H4 (cell line): Measurements from ENCODE around the gene DNAJB5. TPM values are rescaled to one million over a fixed set of nuclear protein-coding genes. Genes with fewer than 3 reads are reported as not detected.
"Not testable (repeated sequence)": the region's sequence is repeated elsewhere in the genome, so short reads cannot be mapped to it uniquely, and the experiment has no call there.

Source experiments
- DNase-seq: peaks from one replicate; pipeline ENCODE4 v3.0.0-alpha.2; 2015; ENCODE audit warnings: low spot score
- total RNA-seq: library from RNA; depleted of rRNA; stranded (reverse); fragments of >200 nt; shearing (Covaris generic); gene quantifications from 2 replicates; pipeline ENCODE4 v1.2.3, GENCODE V29; 2014; rRNA removed

The DNAJB5 gene
- total RNA-seq, result 7.2 and 9.2 TPM in 2 replicates

GRCh38 chr9:34989003-34989945, at the start of gene DNAJB5:
Gene DNAJB5 (plus strand): TSS chr9:34989745. CDS start chr9:34990631, 886 bp downstream.
- peak; percentile 100 for DNase-seq

GRCh38 chr9:34939989-34940388, 49.6 kb upstream of the DNAJB5 start:
- not testable (repeated sequence) for DNase-seq

DNA sequence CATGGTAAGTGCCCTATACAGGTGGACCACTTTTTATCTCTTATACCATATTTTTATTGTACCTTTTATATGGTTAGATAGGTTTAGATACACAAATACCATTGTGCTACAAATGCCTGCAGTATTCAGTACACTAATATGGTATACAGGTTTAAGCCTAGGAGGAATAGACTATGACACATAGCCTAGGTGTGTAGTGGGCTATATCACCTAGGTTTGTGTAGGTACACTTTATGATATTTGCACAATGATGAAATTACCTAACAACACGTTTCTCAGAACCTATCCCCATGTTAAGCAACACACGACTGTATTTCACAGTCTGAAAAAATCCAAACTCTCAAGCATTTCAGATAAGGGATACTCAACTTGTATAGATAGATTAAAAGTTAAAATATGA, 41.1 kb upstream of the DNAJB5 start:
- no peak for DNase-seq

- no peak for DNase-seq
Observed at GRCh38 chr9:34954225-34954624, 35.3 kb upstream of the DNAJB5 start.

DNA sequence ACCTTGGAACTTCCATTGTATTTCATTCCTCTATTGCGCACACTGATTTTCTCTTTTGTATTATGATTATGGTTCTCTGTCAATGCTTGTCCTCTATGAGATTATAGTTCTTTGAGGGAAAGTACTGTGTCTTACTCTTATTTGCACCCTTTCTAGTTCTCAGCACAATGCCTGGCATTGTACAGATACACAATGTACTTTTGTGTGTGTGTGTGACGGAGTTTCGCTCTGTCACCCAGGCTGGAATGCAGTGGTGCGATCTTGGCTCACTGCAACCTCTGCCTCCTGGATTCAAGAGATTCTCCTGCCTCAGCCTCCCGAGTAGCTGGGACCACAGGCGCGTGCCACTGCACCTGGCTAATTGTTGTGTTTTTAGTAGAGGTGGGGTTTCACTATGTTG, 33.5 kb upstream of the DNAJB5 start:
- not testable (repeated sequence) for DNase-seq

- DNase-seq, result no peak
Observed at GRCh38 chr9:34956648-34957047, 32.9 kb upstream of the DNAJB5 start.

GRCh38 chr9:34957492-34958410, 31.8 kb upstream of the DNAJB5 start, which contains the start of gene PHF24:
Gene PHF24 (plus strand): TSS chr9:34958285. CDS start chr9:34971299, 13,014 bp downstream.
- no peak for DNase-seq

GRCh38 chr9:34958411-34958982, 31.0 kb upstream of the DNAJB5 start:
- DNase-seq, result no peak

GRCh38 chr9:34959461-34959860, 30.1 kb upstream of the DNAJB5 start:
- DNase-seq, result no peak

- peak; percentile 57 for DNase-seq
Observed at GRCh38 chr9:34961574-34962490, 27.7 kb upstream of the DNAJB5 start.

- DNase-seq, result no peak
Observed at GRCh38 chr9:34962546-34962945, 27.0 kb upstream of the DNAJB5 start.

DNA sequence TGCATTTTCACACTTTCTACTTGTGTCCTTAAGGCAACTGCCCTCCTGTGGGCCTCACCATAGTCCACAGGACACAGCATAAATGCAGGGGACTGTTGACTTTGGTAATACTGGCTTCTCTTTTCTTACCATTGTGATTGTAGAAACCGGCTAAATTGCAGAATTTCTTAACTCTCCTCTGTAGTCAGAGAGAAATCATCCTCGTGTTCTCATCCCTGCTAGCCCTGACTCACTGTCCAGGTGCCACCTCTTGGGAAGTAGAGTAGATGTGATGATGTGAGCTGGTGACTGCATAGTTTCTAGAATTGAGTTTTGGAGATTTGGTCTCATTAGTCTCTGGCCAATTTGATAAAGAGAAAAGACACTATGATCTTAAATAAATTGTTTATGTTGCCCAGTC, 26.0 kb upstream of the DNAJB5 start:
- no peak for DNase-seq

DNA sequence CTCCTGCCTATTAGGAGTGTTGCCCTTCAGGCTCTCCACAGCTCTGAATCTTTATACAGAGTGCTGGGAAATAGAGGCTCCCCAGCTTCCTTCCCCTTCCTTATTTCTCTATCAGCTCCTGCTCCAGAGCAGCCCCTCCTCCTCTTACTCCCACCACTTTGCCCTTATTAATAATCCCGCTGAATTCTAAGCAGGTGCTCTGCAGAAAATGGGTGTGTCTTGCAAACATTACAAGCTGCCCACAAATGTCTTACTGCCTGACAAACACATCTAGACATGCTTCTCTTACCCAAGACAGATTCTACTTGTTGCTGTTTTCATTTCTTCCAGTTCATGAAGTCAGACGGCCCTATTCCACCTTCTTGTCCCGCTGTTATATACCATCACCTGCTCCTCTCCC, 25.1 kb upstream of the DNAJB5 start:
- DNase-seq, result no peak

DNA sequence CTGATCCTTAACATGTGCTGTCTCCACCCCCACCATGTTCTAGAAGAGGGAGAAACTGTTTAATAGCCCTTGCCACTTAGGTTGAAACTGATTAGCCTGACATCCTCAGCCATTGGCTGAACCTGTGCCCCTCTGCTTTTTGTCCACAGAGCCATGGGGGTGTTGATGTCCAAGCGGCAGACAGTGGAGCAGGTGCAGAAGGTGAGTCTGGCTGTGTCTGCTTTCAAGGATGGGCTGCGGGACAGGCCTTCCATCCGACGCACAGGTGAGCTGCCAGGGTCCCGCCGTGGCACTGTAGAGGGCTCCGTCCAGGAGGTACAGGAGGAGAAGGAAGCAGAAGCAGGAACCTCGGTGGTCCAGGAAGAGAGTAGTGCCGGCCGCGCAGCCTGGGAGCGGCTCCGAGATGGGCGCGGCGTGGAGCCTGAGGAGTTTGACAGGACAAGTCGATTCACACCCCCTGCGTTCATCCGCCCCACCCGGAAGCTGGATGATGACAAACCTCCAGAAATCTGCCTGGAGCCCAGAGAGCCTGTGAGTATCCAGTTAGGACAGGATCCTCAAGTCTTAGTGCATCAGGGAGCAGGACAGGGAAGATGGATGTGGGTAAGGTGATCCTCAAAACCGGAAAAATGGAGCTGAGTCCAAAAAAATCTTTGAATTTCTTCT, 18.3 kb upstream of the DNAJB5 start:
- DNase-seq, result no peak

DNA sequence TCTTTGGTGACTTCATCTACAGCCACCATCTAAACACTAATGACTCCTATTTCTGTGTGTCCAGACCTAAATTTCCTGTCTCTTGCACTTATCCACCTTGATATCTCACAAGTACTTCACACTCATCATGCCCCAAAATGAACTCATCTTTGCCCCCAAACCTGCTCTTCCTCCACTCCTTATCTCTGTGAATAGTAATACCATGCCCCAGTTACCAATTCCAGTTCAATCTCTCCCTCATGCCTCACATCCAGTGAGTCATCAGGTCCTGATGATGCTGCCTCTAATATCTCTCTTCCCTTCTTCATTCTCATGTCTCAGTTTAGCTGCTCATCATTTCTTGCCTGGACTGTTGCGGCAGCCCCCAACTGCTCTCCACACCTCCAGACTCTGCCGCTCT, 14.9 kb upstream of the DNAJB5 start:
- DNase-seq, result no peak

DNA sequence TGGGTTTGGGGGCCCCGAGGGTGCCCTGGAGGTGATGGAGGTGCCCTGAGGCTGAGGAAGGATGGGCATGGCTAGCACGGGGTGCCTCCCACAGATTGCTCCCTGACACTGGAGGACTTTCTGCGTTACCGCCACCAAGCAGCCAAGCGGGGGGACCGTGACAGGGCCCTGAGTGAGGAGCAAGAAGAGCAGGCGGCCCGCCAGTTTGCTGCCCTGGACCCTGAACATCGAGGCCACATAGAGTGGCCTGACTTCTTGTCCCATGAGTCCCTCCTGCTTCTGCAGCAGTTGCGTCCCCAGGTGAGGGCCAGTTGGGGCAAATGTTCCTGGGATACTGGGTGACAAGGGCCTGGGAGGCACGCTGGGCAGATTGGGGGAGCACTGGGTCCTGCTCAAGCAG, 13.1 kb upstream of the DNAJB5 start:
- DNase-seq, result no peak

DNA sequence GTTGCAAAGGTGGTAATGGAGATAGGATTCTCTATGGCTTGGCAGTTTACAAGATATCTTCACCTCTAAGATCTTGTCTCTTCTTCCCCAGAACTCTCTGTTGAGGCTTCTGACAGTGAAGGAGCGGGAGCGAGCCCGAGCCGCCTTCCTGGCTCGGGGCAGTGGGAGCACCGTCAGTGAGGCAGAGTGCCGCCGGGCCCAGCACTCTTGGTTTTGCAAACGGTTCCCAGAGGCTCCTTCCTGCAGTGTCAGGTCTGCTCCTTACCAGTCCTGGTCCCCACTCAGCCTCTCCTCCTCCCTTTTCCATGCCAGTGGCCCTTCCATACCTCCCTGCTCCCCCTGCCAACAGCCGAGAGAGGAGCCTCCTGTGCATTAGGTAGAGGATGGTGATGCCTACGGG, 12.6 kb upstream of the DNAJB5 start:
- no peak for DNase-seq

- DNase-seq, result no peak
Observed at GRCh38 chr9:34980181-34980761, 9.3 kb upstream of the DNAJB5 start.

- DNase-seq, result no peak
Observed at GRCh38 chr9:34982361-34982760, 7.2 kb upstream of the DNAJB5 start.

- no peak for DNase-seq
Observed at GRCh38 chr9:34983209-34983608, 6.3 kb upstream of the DNAJB5 start.
